ENCODE results near the gene SUFU. TPM values are rescaled to one million over a fixed set of nuclear protein-coding genes. Genes with fewer than 3 reads are reported as not detected.

The SUFU gene
- total and polyA plus RNA-seq, 2 of the 8 experiments (the other 6 are each of a cell fraction or from before 2014, with no cell fraction given) = 7.0 to 10.8 TPM

DNA sequence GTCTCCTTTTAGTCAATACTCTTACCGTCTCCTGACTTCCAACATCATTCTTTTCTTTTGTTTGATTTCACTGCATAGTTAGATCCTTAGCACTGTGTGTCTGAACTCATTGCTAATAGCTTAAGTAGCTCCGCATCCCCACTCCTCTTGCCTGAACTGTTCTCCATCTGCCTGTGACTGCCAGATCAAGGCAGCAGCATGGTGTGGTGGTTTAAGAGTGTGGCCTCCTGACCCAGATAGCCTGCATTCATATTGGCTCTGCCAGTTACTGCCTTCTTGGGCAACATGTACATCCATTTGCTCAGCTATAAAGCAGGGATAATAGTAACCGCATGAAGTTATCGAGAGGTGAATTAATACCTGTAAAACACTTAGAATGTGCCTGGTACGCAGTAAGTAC lies 50.8 kb downstream of the SUFU start (continued):
- TF ChIP-seq, protein P1, sequence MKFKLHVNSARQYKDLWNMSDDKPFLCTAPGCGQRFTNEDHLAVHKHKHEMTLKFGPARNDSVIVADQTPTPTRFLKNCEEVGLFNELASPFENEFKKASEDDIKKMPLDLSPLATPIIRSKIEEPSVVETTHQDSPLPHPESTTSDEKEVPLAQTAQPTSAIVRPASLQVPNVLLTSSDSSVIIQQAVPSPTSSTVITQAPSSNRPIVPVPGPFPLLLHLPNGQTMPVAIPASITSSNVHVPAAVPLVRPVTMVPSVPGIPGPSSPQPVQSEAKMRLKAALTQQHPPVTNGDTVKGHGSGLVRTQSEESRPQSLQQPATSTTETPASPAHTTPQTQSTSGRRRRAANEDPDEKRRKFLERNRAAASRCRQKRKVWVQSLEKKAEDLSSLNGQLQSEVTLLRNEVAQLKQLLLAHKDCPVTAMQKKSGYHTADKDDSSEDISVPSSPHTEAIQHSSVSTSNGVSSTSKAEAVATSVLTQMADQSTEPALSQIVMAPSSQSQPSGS (IDR thresholded peaks at IDR 0.05; ENCODE audit: low read length) = no peak
- TF ChIP-seq POU5F1 (IDR thresholded peaks at IDR 0.05; ENCODE audit: low read depth, low read length) = no peak
- TF ChIP-seq CBX5 (IDR thresholded peaks at IDR 0.05; ENCODE audit: low read depth, low read length) = no peak

Measured in H1 (cell line).